Right ventricle myocardium superior (tissue), 1 donor: Measurements from ENCODE around the gene SLC19A1. TPM values are rescaled to one million over a fixed set of nuclear protein-coding genes. Genes with fewer than 3 reads are reported as not detected.

Source experiments
- ATAC-seq: fragments of 200-7000 bp; cut with Tn5 transposase; one replicate; pipeline ENCODE4 v1.9.1; 2020; ENCODE audit warnings: mild to moderate bottlenecking; ENCODE audit not compliant: poor library complexity
- DNase-seq: peaks from one replicate; pipeline ENCODE4 v3.0.0-alpha.2; 2020
- intact Hi-C: fragments of 100-400 bp; cut with DNase I; formaldehyde crosslinking; loops from one replicate; pipeline ENCODE4 v1.11.2; 2022
- long read RNA-seq: library from polyadenylated mRNA; unstranded; transcript quantifications from one replicate; pipeline ENCODE4 v2.0.0, GENCODE V29; 2021
- total RNA-seq: library from RNA; stranded (reverse); fragmentation: NEBNext Ultra II Directional; extraction: Animal tissue kit (Norgen Biotek cat#: 25700); gene quantifications from one replicate; pipeline ENCODE4 v1.2.1, GENCODE V29; 2021
- donor health status: DM: no; HTN: yes; CAD: no; lungs with severe emphysema.

SLC19A1 gene
- 6.9 TPM for total RNA-seq
- long read RNA-seq, partial matches to known transcripts: 2 of 27 reads
- long read RNA-seq, other reads (novel, unspliced or antisense): 17 of 27 reads

DNA sequence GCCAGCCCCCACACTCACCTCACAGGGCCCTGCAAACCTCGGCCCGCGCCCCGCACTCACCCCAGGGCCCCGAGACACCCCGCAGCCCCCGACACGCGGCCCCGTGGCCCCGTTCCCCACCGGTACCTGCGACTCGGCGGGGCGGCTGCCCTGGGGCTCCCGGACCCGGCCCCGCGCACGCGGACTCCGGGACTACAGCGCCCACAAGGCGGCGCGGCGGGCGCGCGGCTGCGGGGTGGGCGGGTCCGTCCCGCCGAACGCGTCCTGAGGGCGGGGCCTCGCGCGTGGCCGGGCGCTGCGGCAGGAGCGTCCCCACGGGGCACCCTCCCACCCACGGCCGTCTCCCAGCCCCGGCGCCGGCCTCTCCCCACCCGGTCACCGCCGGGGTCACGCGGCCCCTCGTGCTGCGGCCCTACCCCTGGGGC, at the start of gene SLC19A1:
SLC19A1 (minus strand) TSS at position 199 of the 425 bp plus-strand sequence. CDS start 4,481 bp downstream, outside the sequence.
- ATAC-seq (peak; percentile 93), DNase-seq (peak; percentile 87)
- intact Hi-C loops: no loop called here

DNA sequence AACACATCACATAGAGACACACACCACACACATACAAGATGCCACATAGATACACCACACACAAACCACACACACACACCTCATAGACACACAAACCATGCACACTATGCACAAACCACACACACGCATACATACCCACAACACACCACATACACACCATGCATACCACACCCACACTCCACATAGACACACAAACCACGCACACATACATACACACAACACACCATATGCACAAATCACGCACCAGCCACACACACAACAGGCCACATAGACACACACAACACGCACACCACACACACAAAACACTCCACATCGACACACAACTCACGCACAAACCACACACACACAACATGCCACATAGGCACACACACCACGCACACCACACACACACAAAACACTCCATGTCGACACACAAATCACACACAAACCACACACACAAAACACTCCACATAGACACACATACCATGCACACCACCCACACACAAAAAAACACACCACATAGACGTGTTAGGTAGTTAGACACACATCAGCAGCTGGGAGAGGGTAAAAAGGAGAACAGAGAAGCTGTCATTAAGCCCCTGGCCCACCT, 49.5 kb upstream of the SLC19A1 start:
- DNase-seq (no peak), ATAC-seq (no peak)
- intact Hi-C loops: loop anchor here (5.0 kb wide), 1 partner anchor 34 kb away; no protein-coding TSS in a partner anchor

DNA sequence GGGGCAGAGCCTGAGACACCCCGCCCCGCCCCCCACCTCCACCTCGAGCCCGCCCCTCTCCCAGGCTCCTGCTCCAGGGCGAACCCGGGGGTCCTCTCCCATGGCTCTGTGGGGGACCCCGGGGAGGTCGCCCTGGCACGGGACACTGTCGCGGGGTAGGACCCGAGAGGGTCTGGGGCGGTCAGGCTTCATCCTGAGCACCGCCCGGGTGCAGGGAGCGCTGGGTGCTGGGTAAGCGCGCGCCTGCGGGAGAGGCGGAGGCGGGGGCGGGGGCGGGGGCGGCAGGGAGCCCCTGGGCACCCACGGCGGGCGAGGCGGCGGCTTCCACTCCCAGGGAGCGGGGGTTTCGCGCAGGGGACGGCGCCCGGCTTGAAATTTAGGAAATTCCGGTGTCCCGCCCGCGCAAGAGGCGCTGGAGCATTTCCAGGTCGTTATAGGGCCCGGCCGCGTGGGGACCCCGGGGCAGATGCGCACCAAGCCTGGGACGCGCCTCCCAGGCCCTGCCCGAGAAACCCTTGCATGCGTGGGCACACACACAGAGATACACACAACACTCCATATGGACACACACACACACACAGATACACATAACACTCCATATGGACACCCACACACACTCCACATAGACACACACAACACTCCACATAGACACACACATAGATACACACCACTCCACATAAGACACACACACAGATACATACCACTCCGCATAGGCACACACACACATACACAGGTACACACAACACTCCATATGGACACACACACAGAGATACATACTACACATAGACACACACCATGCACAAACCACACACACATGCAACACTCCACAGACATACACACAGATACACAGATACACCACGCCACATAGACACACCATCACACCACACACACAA, 48.7 kb upstream of the SLC19A1 start:
- ATAC-seq: peak; percentile 79
- peak; percentile 54 for DNase-seq
- intact Hi-C loops: loop anchor here (5.0 kb wide), 1 partner anchor 34 kb away; no protein-coding TSS in a partner anchor

GRCh38 chr21:45590246-45590725, 48.0 kb upstream of the SLC19A1 start:
- DNase-seq (peak; percentile 82), ATAC-seq (peak; percentile 94)
- intact Hi-C loops: loop anchor here (5.0 kb wide), 1 partner anchor 33 kb away; no protein-coding TSS in a partner anchor

DNA sequence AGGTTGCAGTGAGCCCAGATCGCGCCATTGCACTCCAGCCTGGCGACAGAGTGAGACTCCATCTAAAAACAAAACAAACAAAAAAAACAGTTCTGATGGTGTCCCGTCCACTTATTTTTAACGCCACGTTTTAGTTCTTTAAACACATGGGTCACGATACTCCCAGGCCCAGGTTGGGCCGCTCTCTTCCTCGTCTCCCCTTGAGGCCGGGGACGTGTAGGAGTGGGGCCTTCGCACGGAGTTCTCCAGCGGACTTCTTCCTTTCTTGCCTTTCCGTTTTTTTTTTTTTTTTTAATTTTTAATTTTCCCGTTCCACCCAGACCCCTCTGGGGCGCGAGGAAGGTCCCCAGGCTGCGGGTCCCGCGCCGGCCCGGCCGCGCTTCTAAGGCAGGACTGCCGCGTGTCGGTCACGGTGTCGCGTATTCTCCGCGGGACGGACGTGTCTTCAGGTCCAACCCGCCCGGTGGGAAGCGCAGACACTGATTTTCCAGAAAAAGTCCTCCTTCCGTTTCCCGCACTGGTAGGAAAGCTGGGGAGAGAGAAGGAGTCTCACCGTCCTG, 47.5 kb upstream of the SLC19A1 start:
- DNase-seq (no peak), ATAC-seq (peak; percentile 6)
- intact Hi-C loops: loop anchor here (5.0 kb wide), 1 partner anchor 32 kb away; no protein-coding TSS in a partner anchor

- intact Hi-C loops: no loop called here
- no peak for DNase-seq
- no peak for ATAC-seq
These were observed 46.7 kb upstream of the SLC19A1 start for GRCh38 chr21:45588871-45589491.

DNA sequence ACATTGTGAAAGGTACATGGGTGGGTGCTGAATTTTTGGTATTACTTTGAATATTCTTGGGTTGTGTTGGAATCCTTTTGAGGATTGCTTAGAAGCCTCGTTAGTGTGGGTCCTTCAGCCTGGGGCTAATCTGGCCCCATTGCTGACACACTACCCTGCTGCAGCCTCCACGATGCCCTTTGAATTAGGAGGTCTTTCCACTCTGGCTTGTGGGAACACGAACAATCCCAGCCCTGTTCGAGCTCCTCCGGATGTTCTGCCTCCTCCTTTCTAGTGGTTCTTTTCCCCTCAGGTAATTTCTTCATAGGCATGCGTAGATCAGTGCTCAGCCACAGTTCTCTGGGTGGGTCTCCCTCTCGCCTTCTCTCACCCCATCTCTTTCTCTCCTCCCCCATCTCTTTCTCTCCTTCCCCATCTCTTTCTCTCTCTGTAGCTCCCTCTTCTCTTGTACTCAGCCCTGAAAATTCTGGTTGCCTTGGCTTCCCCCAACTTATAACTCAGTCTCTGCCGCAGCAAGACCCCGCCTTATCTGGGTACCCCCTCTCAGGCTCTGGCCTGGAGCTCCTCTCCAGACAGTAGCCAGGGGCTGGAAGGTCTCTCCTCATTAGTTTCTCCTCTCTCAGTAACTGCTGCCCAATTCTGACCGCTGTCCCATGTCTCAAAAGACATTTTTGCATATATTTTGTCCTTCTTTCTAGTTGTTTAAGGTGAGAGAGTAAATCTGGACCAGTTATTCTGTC, 46.0 kb upstream of the SLC19A1 start:
- intact Hi-C loops: no loop called here
- ATAC-seq (no peak), DNase-seq (no peak)

DNA sequence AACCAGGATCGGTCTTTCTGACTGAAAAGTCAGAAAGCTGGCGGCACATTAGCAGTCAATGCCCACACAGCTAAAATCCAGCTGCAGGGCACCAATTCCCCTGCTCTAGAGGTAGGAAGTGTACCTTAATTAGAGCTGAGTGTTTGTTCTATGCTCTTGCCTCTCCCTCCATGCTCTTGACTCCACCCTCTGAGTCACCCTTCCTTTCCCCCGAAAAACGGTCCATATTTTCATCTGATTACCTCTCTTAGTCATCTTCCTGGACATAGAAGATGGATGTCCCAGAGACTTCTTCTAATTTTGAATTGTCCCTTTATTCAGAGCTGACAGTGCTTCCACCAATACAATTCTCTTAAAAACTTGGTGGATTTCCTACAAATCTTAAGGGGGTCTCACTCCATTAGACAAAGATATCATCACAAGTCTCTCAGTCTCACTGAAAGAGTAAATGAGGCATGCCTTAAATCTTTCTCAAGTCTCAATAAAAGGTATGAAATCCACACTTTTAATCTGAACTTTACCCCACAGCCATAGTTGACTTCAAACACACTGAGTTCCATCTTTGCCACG, 44.1 kb upstream of the SLC19A1 start:
- intact Hi-C loops: no loop called here
- DNase-seq (no peak), ATAC-seq (no peak)

DNA sequence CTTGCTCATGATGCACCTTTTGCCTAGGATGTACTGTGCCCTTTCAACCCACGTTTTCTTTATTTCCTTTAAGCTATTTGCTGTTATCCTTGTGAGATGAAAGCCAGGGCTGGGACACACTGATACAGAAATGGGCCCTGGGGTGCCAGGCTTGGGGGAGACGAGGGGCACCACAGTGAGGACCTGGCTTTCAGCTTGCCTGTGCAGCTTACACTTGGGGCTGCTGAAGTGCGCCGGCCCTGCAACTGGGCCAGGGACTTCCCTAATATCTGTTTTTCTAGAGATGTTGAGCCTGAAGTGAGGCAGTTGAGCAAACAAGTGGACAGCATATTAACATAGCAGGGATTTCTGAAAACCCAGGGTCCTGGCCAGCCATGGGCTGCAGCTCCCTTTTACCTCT, 42.5 kb upstream of the SLC19A1 start:
- intact Hi-C loops: no loop called here

GRCh38 chr21:45583831-45584509, 41.7 kb upstream of the SLC19A1 start:
- intact Hi-C loops: no loop called here
- no peak for DNase-seq
- ATAC-seq: no peak

More for the DNA sequence above, 42.5 kb upstream of the SLC19A1 start:
- ATAC-seq: no peak
- no peak for DNase-seq

- intact Hi-C loops: no loop called here
- ATAC-seq (no peak), DNase-seq (no peak)
These were observed 39.9 kb upstream of the SLC19A1 start for GRCh38 chr21:45582128-45582527.

DNA sequence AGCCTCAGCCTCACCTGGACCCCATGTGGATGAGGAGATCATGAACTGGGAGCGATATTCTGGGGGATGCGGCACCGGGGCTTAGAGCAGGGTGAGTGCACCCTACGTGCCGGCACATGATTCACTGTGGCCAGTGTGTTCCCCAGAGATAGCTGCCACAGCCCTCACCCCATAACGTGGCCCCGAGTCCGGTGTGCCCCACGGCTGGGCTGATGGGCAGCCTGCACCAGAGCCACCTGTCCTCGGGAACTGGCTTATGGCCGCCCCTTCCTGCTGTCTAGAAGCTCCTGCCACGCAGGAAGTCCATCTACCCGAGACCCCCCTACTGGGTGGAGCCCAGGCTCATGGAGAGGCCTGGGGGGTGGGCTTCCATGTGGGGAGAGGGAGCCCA, 39.1 kb upstream of the SLC19A1 start:
- DNase-seq (no peak), ATAC-seq (no peak)
- intact Hi-C loops: no loop called here

DNA sequence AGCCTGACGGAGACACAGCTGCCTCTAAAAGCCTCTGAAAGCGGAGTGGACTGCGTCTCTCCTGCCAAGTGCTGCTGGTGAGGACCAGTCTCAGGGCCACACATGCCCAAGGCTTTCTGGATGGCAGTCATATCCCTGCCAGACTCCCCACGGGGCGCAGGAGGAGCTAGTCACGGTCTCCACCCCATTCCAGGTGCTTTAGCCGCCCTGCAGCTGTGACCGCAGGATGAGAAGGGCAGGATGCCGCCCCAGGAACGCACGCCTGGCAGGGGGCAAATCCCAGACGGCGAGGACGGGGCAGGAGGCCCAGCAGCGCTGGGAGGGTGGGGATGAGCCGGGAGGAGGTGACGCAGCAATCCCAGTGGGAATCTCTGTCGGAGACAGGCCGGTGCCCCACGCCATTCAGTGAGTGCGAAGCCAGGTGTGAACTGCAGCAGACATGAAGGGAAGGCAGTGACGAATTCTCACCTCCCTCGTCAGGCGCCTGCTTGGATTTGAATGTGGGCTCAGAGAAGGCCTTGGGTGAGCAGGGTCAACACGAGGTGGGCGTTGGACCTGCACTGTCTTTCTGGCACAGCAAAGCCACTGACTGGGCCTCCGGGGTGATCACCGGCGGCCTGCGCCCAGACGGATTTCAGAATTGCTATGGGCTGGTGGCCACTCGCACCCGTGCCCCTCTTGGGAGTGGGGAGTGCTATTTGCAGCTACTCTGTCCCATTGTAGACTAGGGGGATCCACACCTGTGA, 38.5 kb upstream of the SLC19A1 start:
- ATAC-seq (no peak), DNase-seq (no peak)
- intact Hi-C loops: no loop called here

DNA sequence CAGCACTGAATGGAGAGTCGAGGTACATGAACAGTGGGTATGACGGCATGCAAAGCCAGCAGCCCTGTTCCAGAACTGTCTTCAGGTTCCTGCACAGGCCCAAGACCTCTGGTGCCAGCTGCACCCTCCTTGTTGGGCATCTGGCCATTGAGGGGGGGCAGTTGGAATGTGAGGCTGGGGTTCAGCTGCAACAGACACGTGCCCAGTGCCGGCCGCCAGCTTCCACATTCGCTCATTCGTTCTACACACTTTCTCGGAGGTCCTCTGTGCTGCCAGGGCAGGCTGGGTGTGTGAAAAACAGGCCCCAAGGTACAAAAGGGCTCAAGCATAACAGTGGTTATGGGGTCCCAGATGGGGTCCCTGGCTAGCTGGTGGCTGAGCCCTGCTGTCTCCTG, 37.9 kb upstream of the SLC19A1 start:
- DNase-seq: no peak
- intact Hi-C loops: no loop called here
- no peak for ATAC-seq

- no peak for ATAC-seq
- intact Hi-C loops: no loop called here
- DNase-seq: no peak
These were observed 37.3 kb upstream of the SLC19A1 start for GRCh38 chr21:45579383-45580180.

DNA sequence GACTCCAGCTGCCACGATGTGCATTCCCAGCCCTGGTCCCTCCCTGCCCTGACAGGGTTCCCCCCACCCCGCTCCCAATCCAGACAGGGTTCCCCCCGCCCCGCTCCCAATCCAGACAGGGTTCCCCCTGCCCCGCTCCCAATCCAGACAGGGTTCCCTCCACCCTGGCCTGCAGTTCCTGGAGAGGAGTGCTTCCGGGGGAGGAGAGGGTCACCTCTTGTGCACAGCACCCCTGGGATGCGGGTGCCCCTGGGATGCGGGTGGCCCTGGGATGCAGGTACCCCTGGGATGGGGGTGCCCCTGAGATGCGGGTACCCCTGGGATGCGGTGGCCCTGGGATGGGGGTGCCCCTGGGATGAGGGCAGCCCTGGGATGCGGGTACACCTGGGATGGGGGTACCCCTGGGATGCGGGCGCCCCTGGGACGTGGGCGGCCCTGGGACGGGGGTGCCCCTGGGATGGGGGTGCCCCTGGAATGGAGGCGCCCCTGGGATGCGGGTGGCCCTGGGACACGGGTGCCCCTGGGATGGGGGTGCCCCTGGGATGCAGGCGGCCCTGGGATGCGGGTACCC, 36.7 kb upstream of the SLC19A1 start:
- intact Hi-C loops: no loop called here
- ATAC-seq: no peak
- no peak for DNase-seq
